GM03348 (cell line): Measurements from ENCODE around the gene DCTD.
"Not testable (repeated sequence)": the region's sequence is repeated elsewhere in the genome, so short reads cannot be mapped to it uniquely, and the experiment has no call there.

Source experiments
- DNase-seq: peaks from one replicate; pipeline ENCODE4 v3.0.0; 2012; ENCODE audit warnings: low spot score

Gene DCTD

GRCh38 chr4:182921608-182922007 is 4.4 kb upstream of the DCTD start:
- no peak for DNase-seq

GRCh38 chr4:182920676-182921075 is 3.5 kb upstream of the DCTD start:
- no peak for DNase-seq

DNA sequence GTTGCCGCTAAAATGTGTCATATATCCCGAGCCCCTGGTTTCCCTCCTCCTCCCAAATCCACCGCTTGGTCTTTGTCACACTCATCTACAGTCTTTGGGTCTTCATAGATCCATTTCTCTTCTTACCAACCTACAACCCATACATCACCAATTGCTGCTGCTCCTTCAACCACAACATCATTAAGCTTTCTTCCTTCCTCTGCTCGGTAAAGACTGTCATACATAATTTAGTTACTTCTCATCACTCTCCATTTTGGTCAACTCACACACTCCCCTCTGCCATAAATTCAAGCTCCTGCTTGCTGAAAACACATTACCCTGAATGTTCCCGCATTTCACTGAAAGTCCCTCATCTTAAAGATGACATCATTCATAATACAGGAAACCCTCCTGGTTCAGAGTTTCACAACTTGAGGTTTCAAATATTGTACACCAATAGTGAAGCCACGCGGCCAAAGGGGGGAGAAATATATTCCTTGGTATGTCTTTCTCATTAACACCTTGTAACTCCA is 1.7 kb upstream of the DCTD start:
- DNase-seq, result no peak

GRCh38 chr4:182918044-182918607 is 940 bp upstream of the DCTD start:
- no peak for DNase-seq

DNA sequence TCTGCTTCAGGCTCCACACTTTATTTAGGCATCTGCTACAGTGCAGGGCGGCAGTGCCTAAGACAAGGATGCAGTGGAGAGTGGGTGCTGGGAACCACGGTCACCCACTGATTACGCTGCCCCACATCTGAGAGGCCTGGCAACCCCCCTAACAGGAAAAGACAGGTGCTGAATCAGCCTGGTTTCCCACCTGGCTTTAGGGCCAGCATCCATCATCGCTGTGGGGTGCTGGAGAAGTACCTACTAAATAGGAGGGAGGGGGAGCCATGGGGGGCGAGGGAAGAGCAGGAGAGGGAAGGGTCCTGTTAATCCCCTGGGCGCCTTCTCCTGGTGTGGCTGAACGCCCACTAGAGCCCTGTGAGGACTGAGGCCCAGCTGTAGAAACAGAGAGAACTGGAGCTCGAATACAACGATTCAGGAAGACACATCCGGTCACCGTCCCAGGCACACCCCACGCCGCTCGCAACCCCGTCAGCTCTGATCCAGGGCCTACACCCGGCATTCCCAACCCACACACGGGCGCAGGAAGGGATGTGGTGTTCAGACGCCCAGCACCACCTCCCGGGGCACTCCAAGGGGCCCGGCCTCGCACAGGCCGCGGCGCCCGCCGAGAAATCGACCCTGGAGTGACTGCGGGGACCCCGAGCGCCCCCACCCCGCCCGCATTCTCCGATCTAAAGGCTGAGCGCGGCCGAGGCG is 554 bp downstream of the DCTD start:
- peak; percentile 88 for DNase-seq

GRCh38 chr4:182914357-182914756 is 2.8 kb downstream of the DCTD start:
- DNase-seq, result no peak

GRCh38 chr4:182913621-182914020 is 3.6 kb downstream of the DCTD start:
- no peak for DNase-seq

DNA sequence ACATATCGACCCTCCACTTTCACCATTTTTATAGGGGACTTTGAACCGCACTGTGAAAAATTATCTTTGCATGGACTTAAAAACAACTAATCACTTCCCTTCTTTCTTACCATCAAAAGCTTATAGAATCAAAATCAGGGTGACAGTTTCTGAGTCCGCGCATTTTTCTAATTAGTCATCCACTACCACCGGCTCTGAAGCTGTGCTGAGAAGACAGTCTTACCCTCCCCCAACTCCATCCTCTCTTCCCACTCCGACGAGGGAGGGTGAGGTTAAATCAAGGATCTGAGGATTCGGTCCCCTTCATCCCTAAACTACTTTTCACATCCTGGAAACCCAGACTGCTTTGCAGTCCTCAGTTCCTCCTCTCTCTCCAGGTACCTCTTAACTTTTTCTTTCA is 4.2 kb downstream of the DCTD start:
- DNase-seq, result no peak

GRCh38 chr4:182908124-182908523 is 9.1 kb downstream of the DCTD start:
- no peak for DNase-seq

GRCh38 chr4:182907396-182907795 is 9.8 kb downstream of the DCTD start:
- no peak for DNase-seq

- DNase-seq, result no peak
These were observed 10.4 kb downstream of the DCTD start for GRCh38 chr4:182906786-182907185.

- DNase-seq, result no peak
These were observed 12.1 kb downstream of the DCTD start for GRCh38 chr4:182905038-182905437.

GRCh38 chr4:182904211-182904761 is 12.9 kb downstream of the DCTD start:
- DNase-seq, result no peak

GRCh38 chr4:182903013-182903412 is 14.2 kb downstream of the DCTD start:
- no peak for DNase-seq

DNA sequence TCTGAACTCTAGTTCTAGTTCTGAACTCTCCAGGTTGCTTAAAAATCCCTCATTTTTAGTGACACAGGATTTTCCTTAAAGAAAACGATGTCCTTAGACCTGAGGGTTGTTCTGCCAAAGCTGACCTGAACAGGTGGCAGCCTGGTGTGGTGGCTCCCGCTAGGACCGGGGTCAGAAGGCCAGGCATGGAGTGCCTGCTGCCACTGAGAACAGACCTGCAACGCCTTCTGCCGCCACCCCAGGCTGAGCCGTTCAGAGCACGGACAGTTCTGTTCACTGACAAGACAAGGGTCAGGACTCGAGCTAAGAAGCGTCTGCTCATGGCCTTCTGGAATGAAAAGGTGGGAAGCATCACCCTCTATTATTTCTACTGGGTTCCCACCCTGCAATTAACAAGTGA is 15.8 kb downstream of the DCTD start:
- DNase-seq, result no peak

DNA sequence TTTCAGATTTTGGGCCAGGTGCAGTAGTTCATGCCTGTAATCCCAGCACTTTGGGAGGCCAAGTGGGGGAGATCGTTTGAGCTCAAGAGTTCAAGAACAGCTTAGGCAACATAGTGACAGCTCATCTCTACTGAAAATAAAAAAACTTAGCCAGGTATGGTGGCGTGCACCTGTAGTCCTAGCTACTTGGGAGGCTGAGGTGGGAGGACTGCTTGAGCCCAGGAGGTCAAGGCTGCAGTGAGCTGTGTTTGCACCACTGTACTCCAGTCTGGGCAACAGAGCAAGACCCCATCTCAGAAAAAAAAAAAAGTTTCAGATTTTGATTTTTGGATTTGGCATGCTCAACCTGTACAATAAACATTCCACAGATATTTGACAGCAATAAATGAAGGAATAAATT is 17.2 kb downstream of the DCTD start:
- not testable (repeated sequence) for DNase-seq

- no peak for DNase-seq
These were observed 18.7 kb downstream of the DCTD start for GRCh38 chr4:182898479-182898799.

DNA sequence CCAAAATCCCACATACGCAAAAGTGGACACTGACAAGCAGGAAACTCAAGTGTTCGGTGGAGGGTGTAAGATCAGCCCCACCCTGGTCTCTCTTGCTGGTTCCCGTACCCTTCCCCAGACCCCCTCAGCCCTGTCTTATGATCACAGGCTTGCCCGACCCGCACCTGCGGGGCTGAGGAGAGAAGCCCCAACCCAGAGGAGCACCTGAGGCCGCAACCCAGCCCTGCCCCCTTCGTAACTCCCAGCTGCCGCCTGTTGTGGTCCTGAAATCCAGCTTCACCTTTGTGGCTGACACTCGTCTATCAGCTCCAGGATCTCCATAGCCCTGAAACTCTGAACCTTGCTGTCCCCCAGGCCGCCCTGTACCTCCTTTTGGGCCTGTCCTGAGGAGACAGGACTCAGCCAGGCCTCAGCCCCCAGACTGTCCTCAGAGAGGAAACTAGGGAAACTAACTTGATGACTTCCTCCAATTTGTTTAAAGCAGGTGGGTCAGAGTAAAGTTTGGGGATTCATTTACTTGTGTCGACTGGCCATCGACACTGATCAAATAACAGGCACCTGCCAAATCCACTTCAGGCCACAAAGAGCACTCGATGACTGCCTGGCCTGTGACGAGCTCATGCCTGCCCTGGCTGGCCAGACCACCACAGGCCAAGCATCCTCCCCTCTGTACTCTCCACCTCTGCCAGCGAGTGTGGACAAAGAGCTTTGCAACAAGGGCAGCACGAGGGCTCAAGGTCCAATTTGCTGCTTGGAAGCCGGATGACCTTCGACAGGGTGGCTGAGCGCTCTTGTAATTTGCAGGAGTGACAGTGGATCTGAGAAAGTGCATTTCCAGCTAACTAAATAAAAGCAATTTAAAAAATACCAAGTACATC is 19.3 kb downstream of the DCTD start:
- DNase-seq, result no peak

- no peak for DNase-seq
These were observed 20.8 kb downstream of the DCTD start for GRCh38 chr4:182896421-182896820.

GRCh38 chr4:182895791-182896292 is 21.3 kb downstream of the DCTD start:
- DNase-seq, result no peak

GRCh38 chr4:182894681-182895275 is 22.4 kb downstream of the DCTD start:
- DNase-seq, result no peak

GRCh38 chr4:182893474-182894080 is 23.6 kb downstream of the DCTD start:
- DNase-seq, result no peak
